CD4-positive, alpha-beta memory T cell (primary cell): ENCODE results near the gene PDZD4. TPM values are rescaled to one million over a fixed set of nuclear protein-coding genes. Genes with fewer than 3 reads are reported as not detected.

ENCODE experiments used
- CTCF ChIA-PET: fragments of 350-600 bp; sonication (Branson Sonifier 250); formaldehyde crosslinking; loops from one replicate; lab custom pipeline; 2021; ENCODE audit warnings: inconsistent platforms; ENCODE audit not compliant: partially characterized antibody; lab: Charles Lee
- POLR2A ChIA-PET: fragments of 350-600 bp; sonication (Branson Sonifier 250); formaldehyde crosslinking; loops from one replicate; lab custom pipeline; 2021; ENCODE audit not compliant: partially characterized antibody; lab: Charles Lee
- DNase-seq, 5 donors: peaks; one replicate each; pipeline versions ENCODE4 v3.0.0 to v3.0.0-alpha.2; 2020 to 2022; ENCODE audit warnings: mixed read lengths in 1 of 5
- H3K27ac ChIP-seq: one replicate; pipeline ENCODE4 v1.7.0; 2013; ENCODE audit warnings: low read depth, low read length
- H3K27me3 ChIP-seq: 2 replicates; pipeline ENCODE4 v1.7.0; 2013; ENCODE audit warnings: mild to moderate bottlenecking, low read length, moderate library complexity; ENCODE audit not compliant: insufficient read depth
- H3K36me3 ChIP-seq: 2 replicates; pipeline ENCODE4 v1.7.0; 2013; ENCODE audit warnings: mild to moderate bottlenecking, low read length, moderate library complexity; ENCODE audit not compliant: insufficient read depth
- H3K4me1 ChIP-seq: 2 replicates; pipeline ENCODE4 v1.7.0; 2013; ENCODE audit warnings: mild to moderate bottlenecking, low read length, moderate library complexity; ENCODE audit not compliant: insufficient read depth
- H3K4me3 ChIP-seq, 2 donors: one replicate each; pipeline ENCODE4 v1.7.0; 2013; ENCODE audit warnings: low read length in 2 of 2, mild to moderate bottlenecking in 1 of 2
- H3K9me3 ChIP-seq, 2 donors: one replicate each; pipeline ENCODE4 v1.7.0; 2013; ENCODE audit warnings: low read length in 2 of 2, control low read depth in 1 of 2; ENCODE audit not compliant: control insufficient read depth in 1 of 2
- H3K27ac Mint-ChIP-seq, 7 donors: one replicate each; pipeline ENCODE4 v1.8.0; 2020 to 2021; ENCODE audit warnings: mixed read lengths in 7 of 7, mild to moderate bottlenecking in 6 of 7, inconsistent platforms in 3 of 7, moderate library complexity in 3 of 7
- H3K27me3 Mint-ChIP-seq, 2 donors: one replicate each; pipeline ENCODE4 v1.8.0; 2020 to 2021; ENCODE audit warnings: mixed read lengths in 2 of 2
- H3K36me3 Mint-ChIP-seq, 2 donors: one replicate each; pipeline ENCODE4 v1.8.0; 2020 to 2021; ENCODE audit warnings: mixed read lengths in 2 of 2, inconsistent platforms in 1 of 2, mild to moderate bottlenecking in 1 of 2
- H3K4me1 Mint-ChIP-seq, 4 donors: one replicate each; pipeline ENCODE4 v1.8.0; 2020 to 2021; ENCODE audit warnings: mixed read lengths in 4 of 4, mild to moderate bottlenecking in 1 of 4
- H3K4me3 Mint-ChIP-seq, 8 donors: one replicate each; pipeline ENCODE4 v1.8.0; 2020 to 2021; ENCODE audit warnings: mixed read lengths in 8 of 8, mild to moderate bottlenecking in 7 of 8, moderate library complexity in 6 of 8, inconsistent platforms in 3 of 8
- H3K9me3 Mint-ChIP-seq, 8 donors: one replicate each; pipeline ENCODE4 v1.8.0; 2020 to 2021; ENCODE audit warnings: mixed read lengths in 8 of 8, mild to moderate bottlenecking in 5 of 8, inconsistent platforms in 3 of 8, moderate library complexity in 1 of 8
- intact Hi-C: fragments of 100-400 bp; cut with micrococcal nuclease; formaldehyde crosslinking; loops from one replicate; pipeline ENCODE4 v1.15.1; 2023
- polyA plus RNA-seq, 2 donors: library from polyadenylated mRNA; unstranded; fragments of 300-500 nt; fragmentation: Illumina TruSeq; gene quantifications; one replicate each; pipeline ENCODE4 v1.2.3, GENCODE V29; 2021
- total RNA-seq, 2 experiments: library from RNA; stranded (reverse); gene quantifications; one replicate each; pipeline ENCODE4 v1.2.3, GENCODE V29; 2021

PDZD4 gene
- total and polyA plus RNA-seq, 4 experiments from 2014 or later, result 0.47 to 5.0 (median 3.5) TPM

- Mint-ChIP-seq H3K27ac (peak overlapping the region in 1 of 7 donors; percentile 75), H3K27me3 (no peaks in the 10 kb centered on the region), H3K4me3 (peak overlapping the region; percentile 15 to 79 (median 73)), H3K36me3 (no peaks in the 10 kb centered on the region), H3K9me3 (no peaks in the 10 kb centered on the region), H3K4me1 (peaks cover 12 to 31% (median 19%) of the 10 kb centered on the region in 4 donors)
- no peak overlapping the region for H3K27ac ChIP-seq
- peaks cover 21% of the 10 kb centered on the region for H3K4me1 ChIP-seq
- CTCF ChIA-PET, result no interaction called here
- H3K36me3 ChIP-seq, result no peaks in the 10 kb centered on the region
- POLR2A ChIA-PET, result no interaction called here
- H3K4me3 ChIP-seq, result no peak overlapping the region
- DNase-seq, result no peak
- H3K9me3 ChIP-seq, result no peaks in the 10 kb centered on the region
- intact Hi-C loops, result no loop called here
- no peaks in the 10 kb centered on the region for H3K27me3 ChIP-seq
These were observed 490 bp upstream of the PDZD4 start for GRCh38 chrX:153830640-153831428.

DNA sequence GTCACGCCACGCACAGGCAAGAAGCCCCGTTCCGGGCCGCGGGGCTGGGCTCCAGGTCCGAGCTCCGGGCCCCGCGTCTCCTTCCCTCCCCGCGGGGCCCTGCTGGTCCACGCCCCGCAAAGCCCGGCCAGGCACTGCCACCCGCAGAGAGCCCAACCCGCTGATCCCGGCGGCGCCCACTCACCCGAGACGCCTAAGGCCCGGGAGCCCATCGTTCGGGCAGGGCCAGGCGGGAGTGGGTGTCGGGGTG lies 870 bp downstream of the PDZD4 start:
- CTCF ChIA-PET, result no interaction called here
- Mint-ChIP-seq H3K27me3 (no peaks in the 10 kb centered on the region), H3K4me3 (peak overlapping the region; percentile 62 to 83 (median 76)), H3K27ac (peak overlapping the region in 6 of 7 donors; percentile 48 to 73 (median 67)), H3K9me3 (no peaks in the 10 kb centered on the region), H3K36me3 (no peaks in the 10 kb centered on the region), H3K4me1 (peaks cover 15 to 42% (median 23%) of the 10 kb centered on the region in 4 donors)
- Histone ChIP-seq H3K27me3 (no peaks in the 10 kb centered on the region), H3K27ac (no peak overlapping the region), H3K4me1 (peaks cover 21% of the 10 kb centered on the region), H3K36me3 (no peaks in the 10 kb centered on the region), H3K9me3 (no peaks in the 10 kb centered on the region), H3K4me3 (peak overlapping the region in 1 of 2 donors; percentile 35)
- intact Hi-C loops, result loop anchor here (10.0 kb wide), 1 partner anchor 55 kb away; the partner anchor contains the start of gene L1CAM
- POLR2A ChIA-PET, result no interaction called here
- no peak for DNase-seq

- H3K27me3 Mint-ChIP-seq, result no peaks in the 10 kb centered on the region
- Histone ChIP-seq H3K4me3 (peak overlapping the region in 1 of 2 donors; percentile 35), H3K27me3 (no peaks in the 10 kb centered on the region), H3K36me3 (no peaks in the 10 kb centered on the region), H3K4me1 (peaks cover 23% of the 10 kb centered on the region), H3K9me3 (no peaks in the 10 kb centered on the region), H3K27ac (no peak overlapping the region)
- no peaks in the 10 kb centered on the region for H3K36me3 Mint-ChIP-seq
- POLR2A ChIA-PET, result interaction anchor here (1.1 to 1.5 kb wide), 2 partner anchors 98 to 99 kb away, joined by 3 read pairs; no protein-coding TSS in a partner anchor
- peak overlapping the region in 6 of 7 donors; percentile 48 to 73 (median 67) for H3K27ac Mint-ChIP-seq
- DNase-seq, result no peak
- peaks cover 16 to 48% (median 27%) of the 10 kb centered on the region in 4 donors for H3K4me1 Mint-ChIP-seq
- no peaks in the 10 kb centered on the region for H3K9me3 Mint-ChIP-seq
- intact Hi-C loops, result loop anchor here (10.0 kb wide), 1 partner anchor 56 kb away; the partner anchor contains the start of gene L1CAM
- H3K4me3 Mint-ChIP-seq, result peak overlapping the region; percentile 62 to 83 (median 76)
- CTCF ChIA-PET, result no interaction called here
These were observed 1.4 kb downstream of the PDZD4 start for GRCh38 chrX:153828723-153829548.

- Histone ChIP-seq H3K36me3 (no peaks in the 10 kb centered on the region), H3K27ac (no peak overlapping the region), H3K4me3 (no peak overlapping the region), H3K4me1 (peaks cover 27% of the 10 kb centered on the region), H3K9me3 (no peaks in the 10 kb centered on the region), H3K27me3 (no peaks in the 10 kb centered on the region)
- no peaks in the 10 kb centered on the region for H3K27me3 Mint-ChIP-seq
- peak overlapping the region in 5 of 8 donors; percentile 34 to 45 (median 36) for H3K4me3 Mint-ChIP-seq
- DNase-seq, result no peak
- intact Hi-C loops, result loop anchor here (10.0 kb wide), 1 partner anchor 56 kb away; the partner anchor contains the start of gene L1CAM
- no peaks in the 10 kb centered on the region for H3K36me3 Mint-ChIP-seq
- CTCF ChIA-PET, result interaction anchor here (0.8 kb wide), 1 partner anchor 101 kb away, joined by 3 read pairs; no protein-coding TSS in a partner anchor
- H3K27ac Mint-ChIP-seq, result peak overlapping the region in 1 of 7 donors; percentile 66
- H3K9me3 Mint-ChIP-seq, result no peaks in the 10 kb centered on the region
- H3K4me1 Mint-ChIP-seq, result peaks cover 20 to 53% (median 31%) of the 10 kb centered on the region in 4 donors
- POLR2A ChIA-PET, result interaction anchor here (1.1 to 1.5 kb wide), 2 partner anchors 99 to 100 kb away, joined by 3 read pairs; no protein-coding TSS in a partner anchor
These were observed 2.0 kb downstream of the PDZD4 start for GRCh38 chrX:153828308-153828707.

GRCh38 chrX:153827903-153828302 lies 2.4 kb downstream of the PDZD4 start:
- Histone ChIP-seq H3K4me3 (no peak overlapping the region), H3K4me1 (peaks cover 27% of the 10 kb centered on the region), H3K27me3 (no peaks in the 10 kb centered on the region), H3K36me3 (no peaks in the 10 kb centered on the region), H3K9me3 (no peaks in the 10 kb centered on the region), H3K27ac (no peak overlapping the region)
- intact Hi-C loops, result loop anchor here (10.0 kb wide), 1 partner anchor 57 kb away; the partner anchor contains the start of gene L1CAM
- H3K9me3 Mint-ChIP-seq, result no peaks in the 10 kb centered on the region
- peaks cover 20 to 53% (median 31%) of the 10 kb centered on the region in 4 donors for H3K4me1 Mint-ChIP-seq
- H3K4me3 Mint-ChIP-seq, result peak overlapping the region in 6 of 8 donors; percentile 10 to 70 (median 36)
- no peaks in the 10 kb centered on the region for H3K36me3 Mint-ChIP-seq
- DNase-seq, result no peak
- ChIA-PET CTCF (interaction anchor here (0.8 kb wide), 1 partner anchor 102 kb away, joined by 3 read pairs; no protein-coding TSS in a partner anchor), POLR2A (interaction anchor here (1.1 to 1.5 kb wide), 2 partner anchors 99 to 100 kb away, joined by 3 read pairs; no protein-coding TSS in a partner anchor)
- peak overlapping the region in 4 of 7 donors; percentile 66 to 83 (median 80) for H3K27ac Mint-ChIP-seq
- H3K27me3 Mint-ChIP-seq, result no peaks in the 10 kb centered on the region

- intact Hi-C loops, result loop anchor here (10.0 kb wide), 1 partner anchor 58 kb away; the partner anchor contains the start of gene L1CAM
- POLR2A ChIA-PET, result no interaction called here
- H3K4me3 Mint-ChIP-seq, result peak overlapping the region in 5 of 8 donors; percentile 4 to 70 (median 39)
These were observed 3.3 kb downstream of the PDZD4 start for GRCh38 chrX:153827016-153827415.

More at GRCh38 chrX:153827016-153827415, 3.3 kb downstream of the PDZD4 start:
- H3K36me3 Mint-ChIP-seq, result no peaks in the 10 kb centered on the region
- Histone ChIP-seq H3K36me3 (no peaks in the 10 kb centered on the region), H3K27ac (no peak overlapping the region), H3K4me1 (peaks cover 35% of the 10 kb centered on the region), H3K9me3 (no peaks in the 10 kb centered on the region), H3K4me3 (no peak overlapping the region), H3K27me3 (no peaks in the 10 kb centered on the region)
- no peaks in the 10 kb centered on the region for H3K27me3 Mint-ChIP-seq
- peak overlapping the region in 4 of 7 donors; percentile 37 to 85 (median 76) for H3K27ac Mint-ChIP-seq
- no peaks in the 10 kb centered on the region for H3K9me3 Mint-ChIP-seq
- no peak for DNase-seq
- peaks cover 27 to 59% (median 39%) of the 10 kb centered on the region in 4 donors for H3K4me1 Mint-ChIP-seq
- CTCF ChIA-PET, result no interaction called here
